ENCODE measurements around the gene CEP112.

CEP112 gene

GRCh38 chr17:65659512-65659911, 532.4 kb downstream of the CEP112 start:
- H3K4me3 ChIP-seq (ENCODE audit: low read depth, low read length), result no peak overlapping the region
- TF ChIP-seq CTCF (IDR thresholded peaks at IDR 0.05; ENCODE audit: borderline replicate concordance, insufficient read depth, low read depth, low read length), result no peak

- no peak overlapping the region for H3K4me3 ChIP-seq (ENCODE audit: low read depth, low read length)
- no peak for TF ChIP-seq CTCF (IDR thresholded peaks at IDR 0.05; ENCODE audit: borderline replicate concordance, insufficient read depth, low read depth, low read length)
Measured at GRCh38 chr17:65657251-65657828, 534.6 kb downstream of the CEP112 start.

GRCh38 chr17:65656390-65657250, 535.3 kb downstream of the CEP112 start:
- H3K4me3 ChIP-seq (ENCODE audit: low read depth, low read length), result no peak overlapping the region
- no peak for TF ChIP-seq CTCF (IDR thresholded peaks at IDR 0.05; ENCODE audit: borderline replicate concordance, insufficient read depth, low read depth, low read length)

GRCh38 chr17:65655706-65656105, 536.2 kb downstream of the CEP112 start:
- no peak for TF ChIP-seq CTCF (IDR thresholded peaks at IDR 0.05; ENCODE audit: borderline replicate concordance, insufficient read depth, low read depth, low read length)
- no peak overlapping the region for H3K4me3 ChIP-seq (ENCODE audit: low read depth, low read length)

- TF ChIP-seq CTCF (IDR thresholded peaks at IDR 0.05; ENCODE audit: borderline replicate concordance, insufficient read depth, low read depth, low read length), result no peak
- no peak overlapping the region for H3K4me3 ChIP-seq (ENCODE audit: low read depth, low read length)
Measured at GRCh38 chr17:65644545-65644944, 547.4 kb downstream of the CEP112 start.

- H3K4me3 ChIP-seq (ENCODE audit: low read depth, low read length), result no peak overlapping the region
- TF ChIP-seq CTCF (IDR thresholded peaks at IDR 0.05; ENCODE audit: borderline replicate concordance, insufficient read depth, low read depth, low read length), result no peak
Measured at GRCh38 chr17:65638221-65638975, 553.5 kb downstream of the CEP112 start.
